GM12878 (cell line): ENCODE data around the gene GPR6.

Experiments
- ATF7 ChIP-seq: fragments of 450-650 bp; IDR thresholded peaks from 2 replicates; pipeline ENCODE4 v1.6.1; 2016; ENCODE audit warnings: low read depth, mild to moderate bottlenecking
- MXI1 ChIP-seq: fragments of 150-350 bp; IDR thresholded peaks from 2 replicates; pipeline ENCODE4 v1.6.1; 2011; ENCODE audit warnings: low read depth, mild to moderate bottlenecking, inconsistent platforms, low read length, improper control_type of control experiment
- NFIC ChIP-seq: IDR thresholded peaks from 2 replicates; pipeline ENCODE4 v1.6.1; 2012; ENCODE audit warnings: low read depth, mild to moderate bottlenecking, inconsistent platforms, low read length, moderate library complexity
- NFYB ChIP-seq: IDR thresholded peaks from 2 replicates; pipeline ENCODE4 v1.6.1; 2011; ENCODE audit warnings: low read depth, mild to moderate bottlenecking, low read length, improper control_type of control experiment, moderate library complexity; ENCODE audit not compliant: insufficient read depth
- PBX3 ChIP-seq: IDR thresholded peaks from 2 replicates; pipeline ENCODE4 v1.6.1; 2011; ENCODE audit warnings: mild to moderate bottlenecking, low read depth, low read length, moderate library complexity; ENCODE audit not compliant: insufficient replicate concordance
- PKNOX1 ChIP-seq: fragments of 450-650 bp; IDR thresholded peaks from 2 replicates; pipeline ENCODE4 v1.6.1; 2016; ENCODE audit warnings: mild to moderate bottlenecking
- POLR2A ChIP-seq: IDR thresholded peaks from 2 replicates; pipeline ENCODE4 v1.6.1; 2011; ENCODE audit warnings: low read depth, mild to moderate bottlenecking, low read length
- ZBTB11 ChIP-seq: fragments of 450-650 bp; formaldehyde crosslinking; IDR thresholded peaks from 2 replicates; pipeline ENCODE4 v1.5.0; 2022; ENCODE audit warnings: mild to moderate bottlenecking, missing genetic modification characterization
- TF ChIP-seq, protein P1 (sequence below), 3 experiments: IDR thresholded peaks in 2 of 3; conservative IDR thresholded peaks in 1 of 3; 2 replicates each; pipeline ENCODE4 v1.5.1; 2011; ENCODE audit warnings: low read depth in 3 of 3, low read length in 3 of 3, mild to moderate bottlenecking in 3 of 3, control low read depth in 2 of 3, moderate library complexity in 2 of 3, inconsistent platforms in 1 of 3, mixed read lengths in 1 of 3; ENCODE audit not compliant: control insufficient read depth in 2 of 3, insufficient read depth in 1 of 3; ENCODE audit errors: extremely low read depth in 1 of 3

DNA sequence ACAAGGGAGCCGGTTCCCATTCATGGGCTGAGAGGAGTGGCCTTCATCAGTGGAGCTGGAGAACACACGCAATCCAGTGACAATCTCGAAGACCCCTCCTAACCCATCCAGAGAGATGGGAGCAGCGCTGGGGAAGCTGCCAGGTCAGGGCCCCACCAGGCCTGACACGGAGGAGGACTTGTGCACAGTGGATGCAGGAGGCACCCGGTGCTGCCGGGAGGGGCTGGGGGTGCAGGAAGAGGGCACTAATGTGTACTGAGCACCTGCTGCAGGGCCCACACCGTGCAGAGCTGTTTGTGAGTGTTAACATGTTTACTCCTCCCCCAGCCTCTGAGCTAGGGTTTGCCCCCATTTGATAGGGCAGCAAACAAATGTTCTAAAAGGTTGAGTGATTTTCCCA lies 43.8 kb upstream of the GPR6 start:
- TF ChIP-seq NFYB (no peak), ATF7 (no peak), NFIC (no peak), ZBTB11 (CRISPR knock-in tag) (no peak), MXI1 (no peak), POLR2A (no peak), PKNOX1 (no peak), PBX3 (no peak)
- TF ChIP-seq, protein P1, sequence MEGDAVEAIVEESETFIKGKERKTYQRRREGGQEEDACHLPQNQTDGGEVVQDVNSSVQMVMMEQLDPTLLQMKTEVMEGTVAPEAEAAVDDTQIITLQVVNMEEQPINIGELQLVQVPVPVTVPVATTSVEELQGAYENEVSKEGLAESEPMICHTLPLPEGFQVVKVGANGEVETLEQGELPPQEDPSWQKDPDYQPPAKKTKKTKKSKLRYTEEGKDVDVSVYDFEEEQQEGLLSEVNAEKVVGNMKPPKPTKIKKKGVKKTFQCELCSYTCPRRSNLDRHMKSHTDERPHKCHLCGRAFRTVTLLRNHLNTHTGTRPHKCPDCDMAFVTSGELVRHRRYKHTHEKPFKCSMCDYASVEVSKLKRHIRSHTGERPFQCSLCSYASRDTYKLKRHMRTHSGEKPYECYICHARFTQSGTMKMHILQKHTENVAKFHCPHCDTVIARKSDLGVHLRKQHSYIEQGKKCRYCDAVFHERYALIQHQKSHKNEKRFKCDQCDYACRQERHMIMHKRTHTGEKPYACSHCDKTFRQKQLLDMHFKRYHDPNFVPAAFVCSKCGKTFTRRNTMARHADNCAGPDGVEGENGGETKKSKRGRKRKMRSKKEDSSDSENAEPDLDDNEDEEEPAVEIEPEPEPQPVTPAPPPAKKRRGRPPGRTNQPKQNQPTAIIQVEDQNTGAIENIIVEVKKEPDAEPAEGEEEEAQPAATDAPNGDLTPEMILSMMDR (IDR thresholded peaks at IDR 0.05 in 2 of 3, conservative IDR thresholded peaks at IDR 0.05 in 1 of 3; ENCODE audit: control insufficient read depth in 2 of 3, extremely low read depth in 1 of 3, insufficient read depth in 1 of 3, low read depth in 3 of 3, low read length in 3 of 3), result no peak
